Activated CD4-positive, alpha-beta T cell treated with anti-CD3 and anti-CD28 coated beads, Interleukin-2, amount 50 U/mL, for 1 hour (primary cell): ENCODE results near the gene KLKB1.
"Not testable (repeated sequence)": the region's sequence is repeated elsewhere in the genome, so short reads cannot be mapped to it uniquely, and the experiment has no call there.

Experiments
- DNase-seq: peaks from one replicate; pipeline ENCODE4 v3.0.0-alpha.2; 2020

Gene KLKB1

GRCh38 chr4:186227744-186228513, 622 bp downstream of the KLKB1 start:
- no peak for DNase-seq

DNA sequence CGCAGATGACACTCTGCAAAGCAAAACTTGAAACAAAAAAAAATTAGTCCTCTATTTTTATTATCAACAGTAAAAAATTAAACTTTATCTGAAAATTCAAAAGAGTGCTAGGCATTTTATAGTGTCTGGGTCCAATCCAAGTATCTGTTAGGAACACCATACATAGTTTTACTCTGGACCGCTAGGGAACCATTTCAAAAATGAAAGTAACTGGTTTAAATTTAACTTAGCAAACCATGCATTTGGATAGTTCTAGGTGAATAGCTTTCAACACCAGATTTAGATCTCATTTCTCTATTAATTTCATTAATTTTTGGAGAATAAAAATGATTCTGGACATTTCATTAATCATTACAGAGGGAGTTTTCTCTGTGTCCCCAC, 1.2 kb downstream of the KLKB1 start:
- no peak for DNase-seq

- DNase-seq, result no peak
These were observed 7.1 kb downstream of the KLKB1 start for GRCh38 chr4:186234367-186234766.

- no peak for DNase-seq
These were observed 8.8 kb downstream of the KLKB1 start for GRCh38 chr4:186236126-186236525.

DNA sequence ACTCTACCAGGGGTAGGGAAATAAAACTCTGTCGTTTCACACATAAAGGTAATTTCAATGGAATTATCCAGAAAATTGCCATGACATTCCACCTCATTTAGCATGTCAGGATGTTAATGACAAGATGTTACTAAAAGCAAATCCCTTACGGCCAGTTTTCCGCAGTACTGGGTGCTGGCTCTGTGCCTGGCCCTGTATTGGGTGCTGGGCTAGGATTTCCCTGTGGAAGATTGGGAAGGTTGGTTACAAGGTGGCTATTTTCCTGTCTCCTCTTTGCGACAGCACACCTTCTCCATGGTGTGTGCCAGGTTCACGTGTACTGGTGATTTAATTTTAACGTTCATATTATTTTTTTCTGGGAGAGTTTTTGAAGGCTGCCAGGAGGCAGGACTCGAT, 13.1 kb downstream of the KLKB1 start:
- no peak for DNase-seq

GRCh38 chr4:186240848-186241491, 13.7 kb downstream of the KLKB1 start:
- DNase-seq, result no peak

- no peak for DNase-seq
These were observed 14.3 kb downstream of the KLKB1 start for GRCh38 chr4:186241616-186242015.

DNA sequence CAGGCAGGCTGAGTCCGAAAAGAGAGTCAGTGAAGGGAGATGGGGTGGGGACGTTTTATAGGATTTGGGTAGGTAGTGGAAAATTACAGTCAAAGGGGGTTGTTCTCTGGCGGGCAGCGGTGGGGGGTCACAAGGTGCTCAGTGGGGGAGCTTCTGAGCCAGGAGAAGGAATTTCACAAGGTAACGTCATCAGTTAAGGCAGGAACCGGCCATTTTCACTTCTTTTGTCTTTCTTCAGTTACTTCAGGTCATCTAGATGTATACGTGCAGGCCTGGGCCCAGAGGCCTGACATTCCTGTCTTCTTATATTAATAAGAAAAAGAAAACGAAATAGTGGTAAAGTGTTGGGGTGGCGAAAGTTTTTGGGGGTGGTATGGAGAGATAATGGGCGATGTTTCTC, 14.7 kb downstream of the KLKB1 start:
- DNase-seq, result not testable (repeated sequence)

GRCh38 chr4:186243331-186243730, 16.0 kb downstream of the KLKB1 start:
- no peak for DNase-seq

DNA sequence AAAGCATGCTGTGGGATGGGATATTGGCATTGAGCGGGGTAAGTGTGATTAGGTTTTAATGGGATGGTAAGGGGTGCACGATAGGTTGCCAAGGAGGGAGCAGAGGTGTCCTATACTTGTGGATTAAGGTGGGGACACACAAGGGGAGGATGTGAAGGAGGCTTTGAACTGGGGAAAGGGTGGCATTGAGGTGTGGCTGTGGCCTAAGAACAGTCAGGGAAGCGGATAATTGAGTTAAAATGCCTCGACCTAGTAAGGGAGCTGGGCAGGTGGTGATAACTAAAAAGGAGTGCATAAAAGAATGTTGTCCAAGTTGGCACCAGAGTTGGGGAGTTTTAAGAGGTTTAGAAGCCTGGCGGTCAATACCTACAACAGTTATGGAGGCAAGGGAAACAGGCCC, 17.5 kb downstream of the KLKB1 start:
- no peak for DNase-seq

GRCh38 chr4:186247062-186247752, 19.9 kb downstream of the KLKB1 start:
- DNase-seq, result not testable (repeated sequence)

DNA sequence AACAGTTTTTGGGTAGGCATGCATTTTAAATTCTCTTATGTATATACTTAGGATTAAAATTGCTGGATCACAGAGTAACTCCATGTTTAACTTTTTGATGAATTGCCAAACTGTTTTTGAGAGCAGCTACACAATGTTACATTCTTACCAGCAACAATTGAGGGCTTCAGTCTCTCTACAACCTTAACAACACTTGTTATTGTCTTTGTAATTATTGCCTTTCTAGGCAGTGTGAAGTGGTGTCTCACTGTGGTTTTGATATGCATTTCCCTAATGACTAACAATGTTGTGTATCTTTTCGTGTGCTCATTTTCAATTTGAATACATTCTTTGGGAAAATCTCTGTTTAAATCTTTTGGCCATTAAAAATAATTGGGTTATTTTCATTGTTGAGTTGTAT, 21.3 kb downstream of the KLKB1 start:
- no peak for DNase-seq

GRCh38 chr4:186249785-186250754, 22.8 kb downstream of the KLKB1 start:
- DNase-seq, result no peak

DNA sequence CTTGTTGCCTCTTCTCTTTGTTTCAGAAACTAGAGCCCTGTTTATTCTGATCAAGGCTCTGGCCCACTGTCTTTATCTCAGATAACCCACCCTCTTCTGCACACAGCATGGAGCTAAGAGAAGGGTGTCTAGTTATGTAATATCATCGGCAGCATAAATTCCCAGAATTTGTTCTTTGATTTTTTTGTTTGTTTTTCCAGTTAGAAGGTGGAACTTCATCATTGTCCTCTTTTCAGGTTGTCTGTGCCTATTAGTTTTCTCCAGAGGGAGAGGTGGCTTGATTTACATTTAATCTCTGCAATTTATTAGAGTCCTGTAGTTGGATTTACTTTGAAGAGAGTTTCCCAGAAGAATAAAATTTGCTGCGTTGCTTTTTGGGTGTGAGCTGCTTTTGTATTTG, 23.5 kb downstream of the KLKB1 start:
- DNase-seq, result no peak

GRCh38 chr4:186255122-186255521, 27.8 kb downstream of the KLKB1 start:
- no peak for DNase-seq

DNA sequence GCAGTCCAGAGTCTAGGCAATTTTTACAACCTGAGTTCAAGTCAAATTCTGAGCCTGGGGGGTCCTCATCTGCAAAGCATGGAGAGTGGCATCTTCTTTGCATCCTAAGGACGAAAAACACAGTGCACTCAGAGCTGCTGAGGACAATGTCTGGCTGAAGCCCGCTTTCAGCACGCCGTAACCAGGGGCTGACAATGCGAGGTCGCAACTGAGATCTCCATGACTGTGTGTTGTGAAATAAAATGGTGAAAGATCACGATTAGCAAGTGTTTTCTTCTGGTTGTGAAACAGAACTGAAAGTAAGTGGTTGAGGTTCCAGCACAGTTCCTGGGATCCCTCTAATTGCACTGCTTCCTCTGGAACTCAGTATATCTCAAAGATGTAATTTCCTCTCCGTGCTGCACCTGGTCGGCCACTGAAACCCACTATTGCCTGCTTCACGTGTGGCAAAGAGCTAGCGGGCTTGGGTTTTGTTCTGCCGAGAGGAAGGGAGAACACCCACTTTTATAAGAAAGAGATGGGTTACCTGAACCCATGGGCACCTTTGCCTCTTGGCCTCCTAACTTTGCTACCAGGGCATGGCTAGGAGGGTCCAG, 31.0 kb downstream of the KLKB1 start:
- DNase-seq, result no peak

GRCh38 chr4:186260117-186260503, 32.8 kb downstream of the KLKB1 start:
- no peak for DNase-seq

DNA sequence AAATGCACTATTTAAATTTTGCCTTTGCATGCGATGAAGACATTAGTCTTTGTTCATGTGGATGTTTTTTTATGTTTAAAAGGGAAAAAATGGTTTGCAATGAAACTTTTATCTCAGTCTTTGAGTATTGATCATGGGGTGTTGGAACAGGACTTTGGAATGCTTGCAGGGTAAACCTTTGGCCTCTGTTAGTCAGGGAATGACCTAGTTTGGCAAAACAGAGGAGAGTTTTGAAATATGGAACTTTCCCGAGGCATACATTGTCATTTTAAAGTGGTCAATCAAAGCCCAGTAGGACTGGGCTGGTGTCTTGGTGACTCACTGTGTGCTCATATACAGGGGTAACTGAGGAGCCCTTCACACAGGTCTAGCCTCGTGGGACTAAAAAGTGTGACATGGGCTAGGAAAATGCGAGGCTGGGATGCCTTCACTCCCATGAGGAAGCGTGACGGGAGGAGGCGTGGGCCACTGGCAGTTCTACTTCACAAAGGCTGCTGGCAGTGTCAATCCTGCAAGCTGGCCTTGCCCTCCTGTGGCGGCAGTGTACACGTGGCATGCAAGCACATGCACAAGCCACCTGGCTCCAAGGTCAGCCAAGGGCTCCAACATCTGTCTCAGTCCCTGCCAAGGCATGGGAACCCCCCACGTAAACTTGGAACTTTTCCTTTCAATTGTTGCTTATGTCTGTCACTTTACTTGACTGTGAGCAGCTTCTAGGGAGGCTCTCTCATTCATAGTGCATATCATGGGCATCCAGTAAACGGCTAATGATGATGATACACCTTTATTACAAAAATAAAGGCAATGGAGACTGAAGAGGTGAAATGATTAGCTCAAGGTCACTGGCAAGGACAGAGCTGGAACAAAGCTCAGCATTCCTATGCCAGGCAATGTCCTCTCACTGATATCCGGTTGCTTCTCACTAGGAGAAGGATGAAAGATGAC, 33.5 kb downstream of the KLKB1 start:
- no peak for DNase-seq

DNA sequence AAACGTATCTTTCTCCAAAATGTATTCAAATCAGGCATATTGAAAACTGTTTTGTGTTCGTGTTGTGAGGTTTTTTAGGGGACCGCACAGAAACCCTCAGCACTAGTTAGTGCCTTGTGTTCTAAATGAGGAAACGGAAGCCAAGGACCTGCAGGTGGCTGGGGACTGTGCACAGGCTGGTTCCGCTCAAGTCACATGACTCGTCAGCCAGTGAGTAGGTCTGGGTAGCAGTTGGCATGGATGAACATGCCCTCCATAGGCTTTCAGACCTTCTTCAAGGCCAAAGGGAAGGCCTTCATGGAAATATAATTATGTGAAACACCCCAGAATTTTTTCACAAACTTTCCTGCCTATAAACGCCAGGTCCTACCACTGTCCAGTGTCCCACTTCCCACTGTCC, 37.4 kb downstream of the KLKB1 start:
- DNase-seq, result no peak

DNA sequence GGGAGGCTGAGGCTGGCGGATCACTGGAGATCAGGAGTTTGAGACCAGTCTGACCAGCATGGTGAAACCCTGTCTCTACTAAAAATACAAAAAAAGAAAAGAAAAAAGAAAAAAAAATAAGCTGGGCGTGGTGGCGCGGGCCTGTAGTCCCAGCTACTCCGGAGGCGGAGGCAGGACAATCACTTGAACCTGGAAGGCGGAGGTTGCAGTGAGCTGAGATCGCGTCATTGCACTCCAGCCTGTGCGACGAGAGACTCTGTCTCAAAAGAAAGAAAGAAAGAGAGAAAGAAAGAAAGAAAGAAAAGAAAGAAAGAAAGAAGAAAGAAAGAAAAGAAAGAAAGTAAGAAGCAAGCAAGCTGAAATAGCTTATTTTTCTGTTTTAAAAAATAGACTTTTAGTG, 37.9 kb downstream of the KLKB1 start:
- not testable (repeated sequence) for DNase-seq
